Fibroblast of lung (primary cell): ENCODE data around the gene FHAD1.

Experiments used
- EZH2 ChIP-seq: IDR thresholded peaks from 2 replicates; pipeline ENCODE4 v1.5.1; 2012; ENCODE audit warnings: low read length, control low read depth, mild to moderate bottlenecking; ENCODE audit errors: missing control alignments
- TF ChIP-seq, protein P1 (sequence below), 2 donors: IDR thresholded peaks in 1 of 2; conservative IDR thresholded peaks in 1 of 2; 1 replicate in 1 of 2; 2 replicates in 1 of 2; pipeline ENCODE4 v1.5.1; 2011 to 2012; ENCODE audit warnings: low read length in 2 of 2, control low read depth in 1 of 2, inconsistent platforms in 1 of 2, low read depth in 1 of 2, mild to moderate bottlenecking in 1 of 2

DNA sequence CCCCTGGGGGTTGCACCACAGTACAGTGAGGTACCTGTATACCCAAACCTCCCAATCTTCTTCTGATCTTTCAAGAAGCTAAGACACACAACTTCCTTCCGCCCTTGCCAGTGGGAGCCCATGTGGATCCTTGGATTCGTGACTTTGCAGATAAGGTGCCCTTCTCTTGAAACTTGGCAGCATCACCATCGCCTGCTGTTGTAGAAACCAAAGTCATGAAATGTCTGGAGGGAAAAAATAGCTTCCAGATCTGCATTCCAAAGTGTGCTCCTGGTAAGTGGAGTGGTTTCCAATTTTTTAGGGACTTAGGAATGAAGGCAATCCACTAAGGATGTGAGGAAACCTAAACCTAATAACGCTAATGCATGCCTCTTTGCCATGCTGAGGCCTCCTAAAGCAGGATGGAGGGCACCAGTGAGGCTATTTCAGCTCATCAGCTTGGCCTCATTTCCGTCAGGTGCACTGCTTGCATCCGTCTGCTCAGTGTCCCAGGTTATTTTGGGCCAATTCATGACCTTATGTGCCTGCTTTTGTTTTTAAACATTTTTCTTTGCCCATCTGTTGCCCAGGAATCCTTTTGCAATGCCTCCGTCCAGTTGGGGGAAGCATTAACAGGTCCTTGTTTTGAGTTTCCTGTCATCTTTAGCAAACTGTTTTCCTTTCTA, 154.5 kb downstream of the FHAD1 start:
- TF ChIP-seq, protein P1, sequence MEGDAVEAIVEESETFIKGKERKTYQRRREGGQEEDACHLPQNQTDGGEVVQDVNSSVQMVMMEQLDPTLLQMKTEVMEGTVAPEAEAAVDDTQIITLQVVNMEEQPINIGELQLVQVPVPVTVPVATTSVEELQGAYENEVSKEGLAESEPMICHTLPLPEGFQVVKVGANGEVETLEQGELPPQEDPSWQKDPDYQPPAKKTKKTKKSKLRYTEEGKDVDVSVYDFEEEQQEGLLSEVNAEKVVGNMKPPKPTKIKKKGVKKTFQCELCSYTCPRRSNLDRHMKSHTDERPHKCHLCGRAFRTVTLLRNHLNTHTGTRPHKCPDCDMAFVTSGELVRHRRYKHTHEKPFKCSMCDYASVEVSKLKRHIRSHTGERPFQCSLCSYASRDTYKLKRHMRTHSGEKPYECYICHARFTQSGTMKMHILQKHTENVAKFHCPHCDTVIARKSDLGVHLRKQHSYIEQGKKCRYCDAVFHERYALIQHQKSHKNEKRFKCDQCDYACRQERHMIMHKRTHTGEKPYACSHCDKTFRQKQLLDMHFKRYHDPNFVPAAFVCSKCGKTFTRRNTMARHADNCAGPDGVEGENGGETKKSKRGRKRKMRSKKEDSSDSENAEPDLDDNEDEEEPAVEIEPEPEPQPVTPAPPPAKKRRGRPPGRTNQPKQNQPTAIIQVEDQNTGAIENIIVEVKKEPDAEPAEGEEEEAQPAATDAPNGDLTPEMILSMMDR (conservative IDR thresholded peaks at IDR 0.05 in 1 of 2, IDR thresholded peaks at IDR 0.05 in 1 of 2; ENCODE audit: low read depth in 1 of 2, low read length in 2 of 2): no peak
- no peak for TF ChIP-seq EZH2
